Smooth muscle cell (in vitro differentiated cells): ENCODE data around the gene QSOX2. TPM values are rescaled to one million over a fixed set of nuclear protein-coding genes. Genes with fewer than 3 reads are reported as not detected.
A peak's percentile ranks its signal among the peaks of the same experiment; 100 is the strongest.

Experiments
- DNase-seq: peaks from one replicate; lab custom pipeline; 2025; ENCODE audit not compliant: unreplicated experiment; lab: John Stamatoyannopoulos, UW
- H2AFZ ChIP-seq: fragments of 200-600 bp; sonication (generic); 2 replicates; pipeline ENCODE4 v1.6.0; 2016; ENCODE audit warnings: antibody characterized with exemption, low read depth, mild to moderate bottlenecking
- H3F3A ChIP-seq: fragments of 200-600 bp; sonication (generic); 2 replicates; pipeline ENCODE4 v1.6.0; 2017; ENCODE audit warnings: antibody characterized with exemption, low read depth
- H3K27ac ChIP-seq: fragments of 200-600 bp; sonication (generic); 2 replicates; pipeline ENCODE4 v1.5.1; 2016; ENCODE audit warnings: low read depth, mild to moderate bottlenecking
- H3K27me3 ChIP-seq: fragments of 200-600 bp; sonication (generic); 2 replicates; pipeline ENCODE4 v1.6.1; 2016; ENCODE audit warnings: low read depth, mild to moderate bottlenecking
- H3K36me3 ChIP-seq: fragments of 200-600 bp; sonication (generic); 2 replicates; pipeline ENCODE4 v1.5.1; 2016; ENCODE audit warnings: low read depth
- H3K4me1 ChIP-seq: fragments of 200-600 bp; sonication (generic); 2 replicates; pipeline ENCODE4 v1.5.1; 2016; ENCODE audit warnings: low read depth
- H3K4me2 ChIP-seq: fragments of 200-600 bp; sonication (generic); 2 replicates; pipeline ENCODE4 v1.6.0; 2016; ENCODE audit warnings: mild to moderate bottlenecking
- H3K4me3 ChIP-seq: fragments of 200-600 bp; sonication (generic); 2 replicates; pipeline ENCODE4 v1.5.1; 2016; ENCODE audit warnings: mild to moderate bottlenecking
- H3K79me2 ChIP-seq: fragments of 200-600 bp; sonication (generic); 2 replicates; pipeline ENCODE4 v1.6.0; 2016; ENCODE audit warnings: low read depth, mild to moderate bottlenecking
- H3K9ac ChIP-seq: fragments of 200-600 bp; sonication (generic); 2 replicates; pipeline ENCODE4 v1.6.0; 2016; ENCODE audit warnings: low read depth
- H3K9me3 ChIP-seq: fragments of 200-600 bp; sonication (generic); replicated peaks from 2 replicates; pipeline ENCODE4 v1.5.1; 2016; ENCODE audit warnings: low read depth
- H4K20me1 ChIP-seq: fragments of 200-600 bp; sonication (generic); 2 replicates; pipeline ENCODE4 v1.6.0; 2016; ENCODE audit warnings: low read depth
- CTCF ChIP-seq: fragments of 200-600 bp; sonication (generic); IDR thresholded peaks from 2 replicates; pipeline ENCODE4 v1.5.1; 2017; ENCODE audit warnings: borderline replicate concordance, mild to moderate bottlenecking, antibody characterized with exemption; ENCODE audit not compliant: insufficient read depth, poor library complexity, severe bottlenecking
- WGBS: methylation state at CpG from one replicate; pipeline ENCODE4 v1.1.7; 2016; ENCODE audit warnings: low lambda C conversion rate; 5-methylcytosine and 5-hydroxymethylcytosine counted together
- polyA plus RNA-seq: library from polyadenylated mRNA; unstranded; fragments of >200 nt; fragmentation: Nextera tagmentation; extraction: Ambion mirVana; gene quantifications from 2 replicates; pipeline ENCODE4 v1.2.1, GENCODE V29; 2016
- total RNA-seq: library from RNA; depleted of rRNA; stranded (reverse); fragments of >200 nt; gene quantifications from 2 replicates; pipeline ENCODE4 v1.2.3, GENCODE V29; 2014

The QSOX2 gene, protein sequence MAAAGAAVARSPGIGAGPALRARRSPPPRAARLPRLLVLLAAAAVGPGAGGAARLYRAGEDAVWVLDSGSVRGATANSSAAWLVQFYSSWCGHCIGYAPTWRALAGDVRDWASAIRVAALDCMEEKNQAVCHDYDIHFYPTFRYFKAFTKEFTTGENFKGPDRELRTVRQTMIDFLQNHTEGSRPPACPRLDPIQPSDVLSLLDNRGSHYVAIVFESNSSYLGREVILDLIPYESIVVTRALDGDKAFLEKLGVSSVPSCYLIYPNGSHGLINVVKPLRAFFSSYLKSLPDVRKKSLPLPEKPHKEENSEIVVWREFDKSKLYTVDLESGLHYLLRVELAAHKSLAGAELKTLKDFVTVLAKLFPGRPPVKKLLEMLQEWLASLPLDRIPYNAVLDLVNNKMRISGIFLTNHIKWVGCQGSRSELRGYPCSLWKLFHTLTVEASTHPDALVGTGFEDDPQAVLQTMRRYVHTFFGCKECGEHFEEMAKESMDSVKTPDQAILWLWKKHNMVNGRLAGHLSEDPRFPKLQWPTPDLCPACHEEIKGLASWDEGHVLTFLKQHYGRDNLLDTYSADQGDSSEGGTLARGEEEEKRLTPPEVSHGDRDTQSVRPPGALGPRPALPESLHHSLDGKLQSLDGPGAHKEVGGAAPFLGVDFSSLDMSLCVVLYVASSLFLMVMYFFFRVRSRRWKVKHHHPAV
- total RNA-seq: 8.7 TPM in 2 replicates
- polyA plus RNA-seq: 1.9 and 2.5 TPM in 2 replicates

GRCh38 chr9:136245219-136246150, at the start of gene QSOX2:
TSS of gene QSOX2 (minus strand) at chr9:136245812. CDS start at chr9:136245803, 9 bp downstream.
- Histone ChIP-seq H3K9me3 (no peaks in the 10 kb centered on the region), H3K4me2 (peak within 1 kb of the TSS; percentile 95), H3K27me3 (no peaks in the 10 kb centered on the region), H3K9ac (no peak within 1 kb of the TSS), H3K27ac (peak within 1 kb of the TSS; percentile 28), H2AFZ (peak within 1 kb of the TSS; percentile 90), H3K79me2 (peaks cover 9% of the 10 kb centered on the region), H3F3A (no peaks in the 10 kb centered on the region), H3K4me3 (peak within 1 kb of the TSS; percentile 60), H3K36me3 (no peaks in the 10 kb centered on the region), H4K20me1 (peaks cover 38% of the 10 kb centered on the region), H3K4me1 (peaks cover 16% of the 10 kb centered on the region)
- WGBS: under 1% methylated on average over 58 of the region's 112 CpGs
- TF ChIP-seq CTCF: no peak
- peak; percentile 76 for DNase-seq

GRCh38 chr9:136295055-136295454, 49.4 kb upstream of the QSOX2 start:
- Histone ChIP-seq H3K4me3 (no peak overlapping the region), H3K9ac (no peak overlapping the region), H3K9me3 (no peaks in the 10 kb centered on the region), H3K27me3 (no peaks in the 10 kb centered on the region), H3K79me2 (no peaks in the 10 kb centered on the region), H3K27ac (no peak overlapping the region), H3F3A (no peaks in the 10 kb centered on the region), H3K4me1 (no peaks in the 10 kb centered on the region), H2AFZ (no peak overlapping the region), H4K20me1 (no peaks in the 10 kb centered on the region), H3K36me3 (no peaks in the 10 kb centered on the region), H3K4me2 (no peak overlapping the region)
- TF ChIP-seq CTCF: no peak
- DNase-seq: no peak
- WGBS: 94% methylated on average over 16 of the region's 16 CpGs

- DNase-seq: no peak
- 98% methylated on average over 5 of the region's 5 CpGs for WGBS
- Histone ChIP-seq H3K9me3 (no peaks in the 10 kb centered on the region), H2AFZ (no peak overlapping the region), H3K36me3 (no peaks in the 10 kb centered on the region), H4K20me1 (no peaks in the 10 kb centered on the region), H3K4me3 (no peak overlapping the region), H3K27ac (no peak overlapping the region), H3K27me3 (no peaks in the 10 kb centered on the region), H3F3A (no peaks in the 10 kb centered on the region), H3K79me2 (no peaks in the 10 kb centered on the region), H3K4me2 (no peak overlapping the region), H3K9ac (no peak overlapping the region), H3K4me1 (no peaks in the 10 kb centered on the region)
- TF ChIP-seq CTCF: no peak
These were observed 48.8 kb upstream of the QSOX2 start for GRCh38 chr9:136294437-136294836.
